Measurements from ENCODE around the gene CCDC15. TPM values are rescaled to one million over a fixed set of nuclear protein-coding genes. Genes with fewer than 3 reads are reported as not detected.

Gene CCDC15
- total RNA-seq, 1 experiment from 2014 or later, result 4.0 TPM

DNA sequence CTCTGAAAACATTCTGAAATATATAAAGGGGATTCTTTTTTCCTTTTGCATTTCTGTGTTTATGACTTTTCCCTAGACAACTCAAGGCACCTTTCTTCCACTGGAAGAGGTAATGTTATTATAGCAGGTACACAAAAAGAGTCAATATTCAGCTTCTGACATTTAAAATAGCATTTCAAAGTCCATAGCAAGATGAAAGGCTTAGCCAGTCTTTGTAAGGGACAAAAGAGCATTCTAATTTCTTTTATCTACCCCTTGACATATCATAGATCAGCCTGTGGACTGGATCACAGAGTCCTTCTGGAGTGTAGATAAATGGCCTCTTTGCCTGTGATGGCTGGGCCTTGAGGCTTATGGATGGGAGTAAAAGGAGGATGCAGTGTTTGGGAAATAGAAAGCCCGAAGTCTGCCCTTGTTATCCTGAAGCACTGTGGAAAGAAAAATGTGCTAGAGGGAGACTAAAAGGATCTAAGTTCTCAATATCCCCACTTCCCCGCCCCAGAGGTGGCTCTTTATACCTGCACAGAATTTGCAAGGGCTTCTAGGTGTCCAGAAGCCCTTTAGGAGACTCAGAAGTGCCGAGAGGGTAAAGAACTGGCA lies 16.6 kb upstream of the CCDC15 start:
- Mint-ChIP-seq H3K27me3 (ENCODE audit: insufficient read depth, unreplicated experiment) (peaks cover 2% of the 10 kb centered on the region), H3K4me1 (ENCODE audit: low read depth, unreplicated experiment) (no peaks in the 10 kb centered on the region), H3K9me3 (ENCODE audit: unreplicated experiment) (no peaks in the 10 kb centered on the region), H3K36me3 (ENCODE audit: insufficient read depth, unreplicated experiment) (no peaks in the 10 kb centered on the region), H3K4me3 (ENCODE audit: unreplicated experiment) (no peak overlapping the region), H3K27ac (ENCODE audit: unreplicated experiment) (no peak overlapping the region)
- ChIA-PET POLR2A (no interaction called here), CTCF (interaction anchor here (1.3 kb wide), 1 partner anchor 61 kb away, joined by 3 read pairs; no protein-coding TSS in a partner anchor)
- TF ChIP-seq, protein P1, sequence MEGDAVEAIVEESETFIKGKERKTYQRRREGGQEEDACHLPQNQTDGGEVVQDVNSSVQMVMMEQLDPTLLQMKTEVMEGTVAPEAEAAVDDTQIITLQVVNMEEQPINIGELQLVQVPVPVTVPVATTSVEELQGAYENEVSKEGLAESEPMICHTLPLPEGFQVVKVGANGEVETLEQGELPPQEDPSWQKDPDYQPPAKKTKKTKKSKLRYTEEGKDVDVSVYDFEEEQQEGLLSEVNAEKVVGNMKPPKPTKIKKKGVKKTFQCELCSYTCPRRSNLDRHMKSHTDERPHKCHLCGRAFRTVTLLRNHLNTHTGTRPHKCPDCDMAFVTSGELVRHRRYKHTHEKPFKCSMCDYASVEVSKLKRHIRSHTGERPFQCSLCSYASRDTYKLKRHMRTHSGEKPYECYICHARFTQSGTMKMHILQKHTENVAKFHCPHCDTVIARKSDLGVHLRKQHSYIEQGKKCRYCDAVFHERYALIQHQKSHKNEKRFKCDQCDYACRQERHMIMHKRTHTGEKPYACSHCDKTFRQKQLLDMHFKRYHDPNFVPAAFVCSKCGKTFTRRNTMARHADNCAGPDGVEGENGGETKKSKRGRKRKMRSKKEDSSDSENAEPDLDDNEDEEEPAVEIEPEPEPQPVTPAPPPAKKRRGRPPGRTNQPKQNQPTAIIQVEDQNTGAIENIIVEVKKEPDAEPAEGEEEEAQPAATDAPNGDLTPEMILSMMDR (IDR thresholded peaks at IDR 0.05; ENCODE audit: insufficient read depth in 1 of 2, low read depth in 1 of 2, low read length in 1 of 2, severe bottlenecking in 1 of 2, unreplicated experiment in 1 of 2), result no peak
- Histone ChIP-seq H3K27me3 (replicated peaks; ENCODE audit: control insufficient read depth, insufficient read depth, low read length) (no peaks in the 10 kb centered on the region), H3K4me3 (ENCODE audit: low read depth, low read length) (no peak overlapping the region), H3K9me3 (no peaks in the 10 kb centered on the region), H3K4me1 (peaks cover 13% of the 10 kb centered on the region), H3K36me3 (ENCODE audit: control insufficient read depth, insufficient read depth, low read length) (no peaks in the 10 kb centered on the region)
- intact Hi-C loops (cut with micrococcal nuclease; ENCODE audit: unreplicated experiment), result no loop called here
- DNase-seq, result no peak
- BruUV-seq (replicated peaks), result no TSS peak

GRCh38 chr11:124938206-124938765 lies 15.7 kb upstream of the CCDC15 start:
- CTCF ChIA-PET, result interaction anchor here (1.3 kb wide), 1 partner anchor 62 kb away, joined by 3 read pairs; no protein-coding TSS in a partner anchor
- Histone ChIP-seq H3K4me3 (ENCODE audit: low read depth, low read length) (no peak overlapping the region), H3K4me1 (peaks cover 13% of the 10 kb centered on the region), H3K9me3 (no peaks in the 10 kb centered on the region), H3K36me3 (ENCODE audit: control insufficient read depth, insufficient read depth, low read length) (no peaks in the 10 kb centered on the region), H3K27me3 (replicated peaks; ENCODE audit: control insufficient read depth, insufficient read depth, low read length) (no peaks in the 10 kb centered on the region)
- TF ChIP-seq, protein P1 (IDR thresholded peaks at IDR 0.05; ENCODE audit: insufficient read depth in 1 of 2, low read depth in 1 of 2, low read length in 1 of 2, severe bottlenecking in 1 of 2, unreplicated experiment in 1 of 2), result no peak
- DNase-seq, result no peak
- no peak overlapping the region for H3K27ac Mint-ChIP-seq (ENCODE audit: unreplicated experiment)
- no peaks in the 10 kb centered on the region for H3K4me1 Mint-ChIP-seq (ENCODE audit: low read depth, unreplicated experiment)
- H3K9me3 Mint-ChIP-seq (ENCODE audit: unreplicated experiment), result no peaks in the 10 kb centered on the region
- no peak overlapping the region for H3K4me3 Mint-ChIP-seq (ENCODE audit: unreplicated experiment)
- H3K27me3 Mint-ChIP-seq (ENCODE audit: insufficient read depth, unreplicated experiment), result peaks cover 2% of the 10 kb centered on the region
- no TSS peak for BruUV-seq (replicated peaks)
- POLR2A ChIA-PET, result no interaction called here
- intact Hi-C loops (cut with micrococcal nuclease; ENCODE audit: unreplicated experiment), result no loop called here
- no peaks in the 10 kb centered on the region for H3K36me3 Mint-ChIP-seq (ENCODE audit: insufficient read depth, unreplicated experiment)

DNA sequence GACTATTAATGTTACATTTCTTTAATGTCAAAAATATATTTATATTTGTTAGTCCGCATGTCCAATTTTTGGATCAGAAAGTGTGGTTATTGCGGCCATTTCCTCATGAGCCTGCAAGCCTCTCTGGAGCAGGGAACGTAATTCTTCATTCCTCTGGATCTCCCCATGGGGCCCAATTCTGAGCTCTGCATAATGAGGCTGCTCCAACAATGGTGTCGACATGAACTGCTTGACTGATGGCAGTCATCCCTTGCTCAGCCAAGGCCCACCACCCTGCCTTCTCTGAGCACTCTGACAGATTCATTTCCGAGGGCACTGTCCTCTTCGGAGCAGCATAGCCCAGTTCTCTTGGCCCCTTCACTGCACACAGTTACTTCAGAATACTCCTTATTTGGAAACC lies 15.0 kb upstream of the CCDC15 start:
- Mint-ChIP-seq H3K4me3 (ENCODE audit: unreplicated experiment) (no peak overlapping the region), H3K36me3 (ENCODE audit: insufficient read depth, unreplicated experiment) (no peaks in the 10 kb centered on the region), H3K4me1 (ENCODE audit: low read depth, unreplicated experiment) (no peaks in the 10 kb centered on the region), H3K9me3 (ENCODE audit: unreplicated experiment) (no peaks in the 10 kb centered on the region), H3K27ac (ENCODE audit: unreplicated experiment) (no peak overlapping the region), H3K27me3 (ENCODE audit: insufficient read depth, unreplicated experiment) (peaks cover 2% of the 10 kb centered on the region)
- ChIA-PET CTCF (interaction anchor here (1.3 kb wide), 1 partner anchor 63 kb away, joined by 3 read pairs; no protein-coding TSS in a partner anchor), POLR2A (interaction anchor here (0.5 kb wide), 1 partner anchor 1529 kb away, joined by 7 read pairs; no protein-coding TSS in a partner anchor)
- Histone ChIP-seq H3K4me1 (peaks cover 13% of the 10 kb centered on the region), H3K4me3 (ENCODE audit: low read depth, low read length) (no peak overlapping the region), H3K27me3 (replicated peaks; ENCODE audit: control insufficient read depth, insufficient read depth, low read length) (no peaks in the 10 kb centered on the region), H3K36me3 (ENCODE audit: control insufficient read depth, insufficient read depth, low read length) (no peaks in the 10 kb centered on the region), H3K9me3 (no peaks in the 10 kb centered on the region)
- no TSS peak for BruUV-seq (replicated peaks)
- TF ChIP-seq, protein P1 (IDR thresholded peaks at IDR 0.05; ENCODE audit: insufficient read depth in 1 of 2, low read depth in 1 of 2, low read length in 1 of 2, severe bottlenecking in 1 of 2, unreplicated experiment in 1 of 2), result no peak
- intact Hi-C loops (cut with micrococcal nuclease; ENCODE audit: unreplicated experiment), result no loop called here
- DNase-seq, result no peak

Data from Caco-2 (cell line).